Measurements from ENCODE around the gene SANBR.

DNA sequence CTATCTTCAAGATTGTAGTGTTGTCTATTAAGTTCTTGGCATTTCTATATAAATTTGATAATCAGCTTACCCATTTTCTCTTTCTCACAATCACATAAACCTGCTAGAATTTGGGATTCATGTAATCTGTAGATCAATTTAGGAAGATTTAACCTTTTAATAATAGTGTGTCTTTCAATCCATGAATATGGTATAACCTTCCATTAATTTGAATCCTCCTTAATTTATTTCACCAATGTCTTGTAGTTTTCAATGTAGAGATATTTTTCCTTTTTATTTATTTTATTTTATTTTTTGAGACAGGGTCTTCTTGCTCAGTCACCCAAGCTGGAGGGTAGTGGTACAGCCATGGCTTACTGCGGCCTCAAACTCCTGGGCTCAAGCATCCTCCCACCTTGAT lies 20.2 kb downstream of the SANBR start:
- TF ChIP-seq, protein P1, sequence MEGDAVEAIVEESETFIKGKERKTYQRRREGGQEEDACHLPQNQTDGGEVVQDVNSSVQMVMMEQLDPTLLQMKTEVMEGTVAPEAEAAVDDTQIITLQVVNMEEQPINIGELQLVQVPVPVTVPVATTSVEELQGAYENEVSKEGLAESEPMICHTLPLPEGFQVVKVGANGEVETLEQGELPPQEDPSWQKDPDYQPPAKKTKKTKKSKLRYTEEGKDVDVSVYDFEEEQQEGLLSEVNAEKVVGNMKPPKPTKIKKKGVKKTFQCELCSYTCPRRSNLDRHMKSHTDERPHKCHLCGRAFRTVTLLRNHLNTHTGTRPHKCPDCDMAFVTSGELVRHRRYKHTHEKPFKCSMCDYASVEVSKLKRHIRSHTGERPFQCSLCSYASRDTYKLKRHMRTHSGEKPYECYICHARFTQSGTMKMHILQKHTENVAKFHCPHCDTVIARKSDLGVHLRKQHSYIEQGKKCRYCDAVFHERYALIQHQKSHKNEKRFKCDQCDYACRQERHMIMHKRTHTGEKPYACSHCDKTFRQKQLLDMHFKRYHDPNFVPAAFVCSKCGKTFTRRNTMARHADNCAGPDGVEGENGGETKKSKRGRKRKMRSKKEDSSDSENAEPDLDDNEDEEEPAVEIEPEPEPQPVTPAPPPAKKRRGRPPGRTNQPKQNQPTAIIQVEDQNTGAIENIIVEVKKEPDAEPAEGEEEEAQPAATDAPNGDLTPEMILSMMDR (IDR thresholded peaks at IDR 0.05; ENCODE audit: low read depth, low read length, poor library complexity, severe bottlenecking), result no peak
- TF ChIP-seq EZH2phosphoT487 (IDR thresholded peaks at IDR 0.05; ENCODE audit: borderline replicate concordance, low read length), result no peak
